HG03175 (cell line): ENCODE data around the gene ADAM19.
A peak's percentile ranks its signal among the peaks of the same experiment; 100 is the strongest.

Experiments
- ATAC-seq: cut with Tn5 transposase; IDR thresholded peaks from one replicate; pipeline ENCODE4 v1.9.1; 2021; ENCODE audit warnings: mild to moderate bottlenecking, moderate library complexity; ENCODE audit not compliant: unreplicated experiment

The ADAM19 gene

GRCh38 chr5:157575381-157576020 is at the start of gene ADAM19:
TSS of gene ADAM19 (minus strand) at chr5:157575775. CDS start at chr5:157575696, 79 bp downstream.
- ATAC-seq = no peak

GRCh38 chr5:157624144-157624543 is 48.6 kb upstream of the ADAM19 start:
- ATAC-seq = no peak

- ATAC-seq = no peak
Observed at GRCh38 chr5:157620776-157621175, 45.2 kb upstream of the ADAM19 start.

- ATAC-seq = no peak
Observed at GRCh38 chr5:157618191-157618765, 42.7 kb upstream of the ADAM19 start.

- no peak for ATAC-seq
Observed at GRCh38 chr5:157616785-157617184, 41.2 kb upstream of the ADAM19 start.

GRCh38 chr5:157613385-157614245 is 38.0 kb upstream of the ADAM19 start:
- no peak for ATAC-seq

GRCh38 chr5:157612581-157612980 is 37.0 kb upstream of the ADAM19 start:
- no peak for ATAC-seq

GRCh38 chr5:157611571-157612476 is 36.2 kb upstream of the ADAM19 start:
- ATAC-seq = no peak

- ATAC-seq = no peak
Observed at GRCh38 chr5:157610990-157611389, 35.4 kb upstream of the ADAM19 start.

- no peak for ATAC-seq
Observed at GRCh38 chr5:157608972-157609565, 33.5 kb upstream of the ADAM19 start.

- peak; percentile 64 for ATAC-seq
Observed at GRCh38 chr5:157607371-157608161, 32.0 kb upstream of the ADAM19 start.

GRCh38 chr5:157606046-157606445 is 30.5 kb upstream of the ADAM19 start:
- ATAC-seq = no peak

- no peak for ATAC-seq
Observed at GRCh38 chr5:157603333-157604190, 28.0 kb upstream of the ADAM19 start.

GRCh38 chr5:157602505-157602904 is 26.9 kb upstream of the ADAM19 start:
- ATAC-seq = peak; percentile 62

GRCh38 chr5:157600252-157600651 is 24.7 kb upstream of the ADAM19 start:
- ATAC-seq = no peak

- no peak for ATAC-seq
Observed at GRCh38 chr5:157599565-157599964, 24.0 kb upstream of the ADAM19 start.

- peak; percentile 27 for ATAC-seq
Observed at GRCh38 chr5:157598350-157598936, 22.9 kb upstream of the ADAM19 start.

GRCh38 chr5:157597277-157597676 is 21.7 kb upstream of the ADAM19 start:
- ATAC-seq = no peak
